Brain pericyte (primary cell): ENCODE data around the gene SH3RF3.

ENCODE experiments used
- DNase-seq: peaks from one replicate; pipeline ENCODE4 v3.0.0-alpha.2; 2012; ENCODE audit warnings: low read depth, low spot score

SH3RF3 gene

DNA sequence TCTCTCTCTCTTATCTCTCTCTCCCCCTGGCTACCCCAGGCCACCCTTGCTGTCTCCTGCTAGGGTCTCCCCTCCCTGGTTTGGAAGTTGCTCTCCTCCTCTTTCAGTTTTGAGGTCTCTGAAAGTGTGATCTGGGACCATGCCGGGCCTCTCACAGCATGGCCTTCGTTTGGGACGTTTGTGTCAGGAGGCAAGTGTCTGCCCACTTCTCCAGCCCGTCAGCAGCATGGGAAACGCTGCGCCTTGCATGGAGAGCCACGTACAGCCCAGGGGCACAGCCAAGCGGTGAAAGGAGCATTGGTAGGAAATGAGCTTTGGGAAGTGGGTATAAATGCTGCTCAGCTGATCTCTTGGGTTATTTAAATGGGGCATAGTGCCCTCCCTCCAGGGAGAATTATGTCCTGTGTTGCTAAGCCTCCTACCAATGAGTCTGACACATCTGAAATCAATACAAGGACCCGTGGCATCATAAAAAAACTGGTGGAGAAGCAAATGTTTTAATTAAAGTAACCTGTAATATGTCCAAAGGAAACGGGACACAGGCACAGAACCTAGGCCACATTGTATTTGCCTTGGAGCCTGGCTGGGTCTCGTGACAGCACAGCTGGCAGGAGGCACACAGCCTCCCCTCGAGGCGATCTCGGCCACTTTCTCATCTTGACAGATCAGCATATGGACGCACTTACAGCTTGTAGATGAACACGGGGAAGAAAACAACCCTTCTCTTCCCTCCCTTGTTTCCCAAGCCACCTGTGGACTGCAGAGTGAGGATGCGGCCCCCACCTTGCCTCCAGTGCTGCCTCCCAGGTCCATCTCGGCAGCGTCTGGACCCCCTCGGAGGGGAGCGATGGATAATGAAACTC, 72.7 kb downstream of the SH3RF3 start:
- no peak for DNase-seq

DNA sequence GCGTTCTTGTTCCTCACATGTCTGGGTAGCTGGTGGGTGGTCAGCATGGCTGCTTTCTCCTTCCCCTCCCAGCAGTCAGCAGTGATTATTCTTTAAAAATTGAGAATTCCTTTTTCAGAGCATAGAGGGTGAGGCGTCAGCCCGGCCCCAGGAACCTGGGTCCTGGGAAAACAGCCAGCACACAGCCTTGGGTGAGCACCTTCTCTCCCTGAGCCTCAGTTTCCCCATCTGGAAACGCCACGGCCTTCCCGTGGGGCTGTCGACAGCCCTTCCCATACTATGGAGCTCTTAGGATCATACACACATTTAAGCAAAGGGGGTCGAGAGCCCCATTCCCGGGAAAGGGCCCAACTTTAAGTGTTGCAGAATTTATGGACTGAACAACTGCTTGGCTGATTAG, 73.5 kb downstream of the SH3RF3 start:
- no peak for DNase-seq

DNA sequence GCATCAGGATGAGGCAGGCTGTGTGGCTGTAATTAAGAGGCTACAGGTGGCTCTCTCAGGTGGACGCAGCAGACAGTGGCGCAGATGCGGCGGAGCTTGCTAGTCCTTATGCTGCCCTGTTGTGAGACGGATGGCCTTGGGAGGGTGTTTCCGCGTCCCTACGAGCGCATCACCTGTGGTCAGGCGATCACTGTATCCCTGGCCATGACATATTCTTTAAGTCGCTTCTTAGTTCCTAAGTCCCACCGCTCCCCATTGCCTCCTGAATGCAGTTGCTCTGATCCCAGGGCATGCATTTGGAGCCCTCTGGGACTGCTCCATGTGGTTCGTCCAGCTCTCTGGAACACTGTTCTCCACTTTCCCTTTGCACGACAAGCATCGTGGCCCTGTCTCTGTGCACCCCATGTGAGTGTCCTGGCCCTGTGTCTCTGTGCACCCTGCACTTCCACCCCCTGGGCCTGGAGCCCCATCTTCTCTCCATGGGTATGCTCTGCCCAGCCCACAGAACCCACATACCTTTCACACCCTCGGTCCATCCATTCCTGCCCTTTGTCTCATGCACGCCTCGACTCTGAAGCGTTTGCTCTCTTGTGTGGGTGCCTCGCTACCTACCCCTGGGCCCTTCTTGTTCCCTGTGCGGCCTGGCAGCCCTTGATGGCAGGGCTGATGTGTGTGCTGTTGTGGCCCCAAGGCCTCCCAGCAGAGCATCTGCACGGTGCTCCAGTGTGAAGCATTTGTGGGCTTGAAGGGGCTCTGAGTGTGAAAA, 74.4 kb downstream of the SH3RF3 start:
- no peak for DNase-seq

DNA sequence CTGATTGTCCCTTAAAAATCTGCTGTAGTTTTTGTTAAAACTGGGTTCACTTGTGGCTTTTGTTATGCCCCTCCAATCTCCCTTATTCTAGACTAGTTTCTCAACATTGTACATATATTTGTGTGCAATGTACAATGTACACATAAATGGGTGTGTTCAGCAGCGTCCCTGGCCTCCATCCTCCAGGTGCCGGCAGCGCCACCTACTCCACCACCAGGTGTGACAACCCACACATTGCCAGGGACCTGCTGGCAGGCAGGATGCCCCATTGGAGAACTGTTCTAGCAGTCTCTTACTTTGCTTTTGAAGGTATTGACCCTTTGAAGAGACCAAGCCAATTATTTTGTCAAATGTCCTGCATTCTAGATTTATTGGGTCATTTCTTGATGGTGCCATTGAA, 75.4 kb downstream of the SH3RF3 start:
- DNase-seq, result no peak

DNA sequence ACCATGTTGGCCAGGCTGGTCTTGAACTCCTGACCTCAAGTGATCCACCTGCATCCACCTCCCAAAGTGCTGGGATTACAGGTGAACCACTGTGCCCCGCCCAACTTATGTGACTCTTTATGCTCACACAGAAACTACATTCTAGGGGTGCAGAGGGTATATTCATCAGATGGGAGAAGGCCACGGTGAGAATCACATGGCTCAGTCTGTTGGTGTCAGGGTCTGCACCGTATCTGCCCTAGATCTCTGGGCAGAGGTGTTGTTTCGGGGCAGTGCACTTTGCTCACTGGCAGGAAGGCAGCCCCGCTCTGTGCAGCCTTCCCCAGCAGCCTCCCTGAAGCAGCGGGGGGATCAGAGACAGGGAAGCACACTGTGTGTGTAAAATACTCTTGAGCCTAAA, 76.4 kb downstream of the SH3RF3 start:
- DNase-seq, result no peak

DNA sequence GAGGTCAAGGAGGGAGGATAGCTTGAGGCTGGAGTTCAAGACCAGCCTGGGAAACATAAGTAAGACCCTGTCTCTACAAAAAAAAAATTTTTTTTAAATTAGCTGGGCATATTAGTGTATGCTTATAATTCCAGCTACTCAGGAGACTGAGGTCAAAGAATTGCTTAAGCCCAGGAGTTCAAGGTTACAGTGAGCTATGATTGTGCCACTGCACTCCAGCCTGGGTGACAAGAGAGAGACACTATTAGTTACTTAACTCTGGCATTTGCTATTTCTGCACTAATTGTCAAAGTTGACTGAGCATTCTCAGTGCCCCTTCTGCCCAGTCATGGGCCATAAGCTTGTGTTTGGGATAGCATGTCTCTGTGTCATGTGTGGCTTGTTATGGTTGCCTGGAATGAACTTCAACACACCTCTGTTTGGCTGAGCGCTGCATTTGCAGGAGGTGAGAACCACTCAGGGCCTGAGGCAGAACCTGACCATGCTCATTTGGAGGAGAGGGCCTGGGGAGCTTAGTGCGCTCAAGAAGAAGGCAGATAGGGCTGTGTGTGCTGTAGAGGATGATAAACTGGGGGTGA, 77.7 kb downstream of the SH3RF3 start:
- no peak for DNase-seq

DNA sequence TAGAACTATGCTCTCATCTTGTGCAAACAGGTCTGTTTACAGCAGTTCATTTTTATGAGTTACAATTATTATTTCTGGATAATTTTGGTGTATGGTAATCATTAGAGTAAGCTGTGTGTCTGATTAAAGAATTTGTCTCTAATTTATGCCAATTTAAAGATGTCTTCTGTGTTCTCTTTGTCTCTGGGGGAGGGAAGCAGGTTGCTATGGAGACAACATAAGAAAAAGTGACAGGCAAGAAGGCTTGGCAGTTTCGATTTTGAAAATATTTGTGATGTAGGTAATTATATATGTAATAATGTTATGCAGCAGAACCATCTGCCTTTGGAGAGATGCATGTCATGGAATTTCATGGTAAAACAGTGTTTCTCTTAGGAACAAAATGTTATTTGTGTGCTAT, 78.2 kb downstream of the SH3RF3 start:
- DNase-seq, result no peak

DNA sequence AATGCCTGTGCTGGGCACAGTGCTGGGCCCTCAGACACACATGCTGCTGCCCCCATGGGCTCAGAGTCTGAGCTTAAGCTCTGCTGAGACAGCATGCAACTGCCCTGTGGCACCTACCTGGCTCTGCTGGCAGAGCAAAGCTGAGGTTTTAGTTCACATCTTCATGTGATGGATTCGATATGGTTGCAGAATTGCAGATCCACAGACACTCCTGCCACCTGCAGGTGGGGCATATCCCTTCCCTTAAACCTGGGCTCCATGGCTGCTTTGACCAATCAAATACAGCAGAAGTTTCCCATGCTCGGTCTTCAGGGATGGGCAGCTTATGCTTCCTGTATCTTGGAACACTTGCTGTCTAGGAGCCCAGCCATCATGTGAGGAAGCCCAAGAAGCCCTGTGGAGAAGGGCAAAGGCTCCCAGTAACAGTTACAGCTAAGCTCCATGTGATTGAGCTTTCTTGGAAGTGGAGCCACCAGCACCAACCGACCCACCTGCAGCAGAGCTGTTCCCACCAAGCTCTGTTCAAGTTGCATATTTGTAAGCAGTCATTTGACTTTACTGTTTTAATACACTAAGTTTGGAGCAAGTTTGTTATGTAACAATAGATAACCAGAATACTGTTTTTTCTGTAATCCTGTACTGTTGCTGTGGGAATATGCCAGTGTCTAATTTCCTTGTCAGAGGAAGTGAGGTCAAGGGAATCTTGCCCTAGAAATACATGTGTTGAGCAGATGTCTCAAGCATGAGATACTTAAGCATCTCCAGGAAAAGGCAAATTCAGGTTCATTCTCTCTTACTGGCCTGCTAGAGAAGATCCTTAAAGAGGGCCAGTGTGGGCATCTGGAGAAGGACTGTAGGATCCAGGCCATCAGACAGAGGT, 79.3 kb downstream of the SH3RF3 start:
- peak; percentile 64 for DNase-seq

DNA sequence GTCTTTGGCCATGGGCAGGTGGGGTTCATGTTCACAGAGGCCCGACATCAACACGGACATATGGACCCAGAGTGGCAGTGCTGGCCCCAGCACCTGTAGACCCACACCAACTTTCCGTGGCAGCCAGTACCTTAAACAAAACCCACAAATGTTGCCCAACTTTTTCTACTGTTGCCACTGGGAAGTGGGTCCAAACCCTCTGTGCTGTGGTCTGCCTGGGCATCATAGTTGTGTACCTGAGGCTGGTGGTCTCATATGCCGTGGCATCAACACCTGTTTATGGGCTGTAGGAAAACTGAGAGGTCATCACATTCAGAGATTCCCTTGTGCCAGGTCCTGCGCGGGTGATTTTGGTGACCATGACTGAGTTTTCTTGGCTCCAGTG, 79.9 kb downstream of the SH3RF3 start:
- DNase-seq, result no peak

DNA sequence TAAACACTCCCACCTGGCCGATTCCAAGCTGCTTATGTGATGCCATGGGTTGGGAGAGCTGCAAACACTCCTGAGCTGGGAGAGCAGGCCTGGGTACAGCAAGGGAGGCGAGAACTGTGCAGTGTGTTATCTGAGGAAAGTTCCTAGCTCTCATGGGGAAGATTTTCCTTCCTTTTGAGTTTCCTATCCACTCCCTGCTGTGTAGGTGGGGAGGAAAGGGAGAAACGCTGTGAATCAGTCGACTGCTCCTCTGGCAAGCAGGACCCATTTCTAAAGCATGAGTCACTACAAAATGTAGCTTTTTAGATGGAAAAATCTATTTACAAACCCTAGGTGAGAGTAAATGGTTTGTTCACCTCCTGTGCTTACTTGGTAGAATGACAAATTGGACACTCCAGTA, 80.4 kb downstream of the SH3RF3 start:
- DNase-seq, result no peak

DNA sequence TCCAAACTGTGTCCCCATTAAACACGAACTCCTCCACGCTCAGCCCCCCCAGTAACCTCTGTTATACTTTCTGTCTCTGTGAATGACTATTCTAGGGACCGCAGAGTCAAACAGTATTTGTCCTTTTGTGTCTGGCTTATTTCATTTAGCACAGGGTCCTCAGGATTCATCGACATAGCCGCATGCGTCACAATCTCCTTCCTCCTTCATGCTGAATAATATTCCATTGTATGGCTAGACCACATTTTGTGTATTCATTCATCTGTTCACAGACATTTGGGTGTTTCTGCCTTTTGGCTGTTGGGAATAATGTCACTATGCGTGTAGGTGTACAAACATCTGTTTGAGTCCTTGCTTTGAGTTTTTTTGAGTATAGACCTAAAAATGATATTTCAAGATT, 80.9 kb downstream of the SH3RF3 start:
- no peak for DNase-seq

DNA sequence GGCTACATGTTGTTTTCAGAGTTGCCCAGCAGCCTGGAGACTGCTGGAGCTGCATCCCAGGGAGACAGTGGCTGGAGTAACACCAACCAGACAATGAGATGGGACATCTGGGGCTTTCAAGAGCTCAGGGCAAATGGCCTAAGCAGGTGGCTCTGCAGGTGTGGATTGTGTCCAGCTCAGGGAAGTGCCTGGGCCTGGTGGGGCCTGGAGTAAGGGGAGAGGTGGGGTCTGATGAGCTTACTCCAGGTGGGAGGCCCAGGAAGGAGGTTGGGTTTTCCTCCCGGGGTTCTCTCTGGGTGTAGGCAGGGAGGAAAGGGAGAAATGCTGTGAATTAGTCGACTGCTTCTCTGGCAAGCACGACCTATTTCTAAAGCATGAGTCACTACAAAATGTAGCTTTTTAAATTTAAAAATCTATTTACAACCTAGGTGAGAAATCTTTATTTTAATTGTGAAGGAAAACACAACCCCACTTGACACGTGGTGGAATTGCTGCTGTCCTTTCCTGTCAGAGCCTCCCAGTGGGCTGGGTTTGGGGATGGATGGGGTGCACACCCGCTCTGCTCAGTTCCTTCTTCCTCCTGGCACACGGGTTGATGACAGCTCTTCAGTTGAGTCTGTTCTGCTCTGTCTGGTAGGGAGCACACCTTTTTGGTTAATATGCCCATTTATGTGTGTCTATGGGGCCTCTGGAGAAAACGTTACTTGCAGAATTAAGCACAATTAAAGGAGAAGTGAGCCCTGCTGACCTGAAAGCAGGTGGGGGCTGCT, 81.6 kb downstream of the SH3RF3 start:
- no peak for DNase-seq

DNA sequence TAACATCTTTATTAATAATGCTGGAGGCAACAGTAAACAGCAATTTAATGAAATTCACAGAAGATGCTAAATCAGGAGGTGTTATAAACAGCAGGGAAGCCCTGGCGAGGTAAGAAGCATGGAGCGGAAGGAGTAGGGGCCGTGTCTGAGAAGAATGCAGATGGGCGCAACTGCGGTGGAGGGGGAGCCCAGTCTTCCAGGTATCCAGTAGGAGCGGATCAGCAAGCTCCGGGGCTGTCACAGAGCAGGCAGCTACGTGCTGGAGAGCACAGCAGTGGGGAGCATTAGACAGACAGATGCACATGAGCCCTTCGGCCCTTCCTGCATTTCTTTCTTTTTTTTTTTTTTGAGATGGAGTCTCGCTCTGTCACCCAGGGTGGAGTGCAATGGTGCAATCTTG, 82.3 kb downstream of the SH3RF3 start:
- DNase-seq, result no peak

DNA sequence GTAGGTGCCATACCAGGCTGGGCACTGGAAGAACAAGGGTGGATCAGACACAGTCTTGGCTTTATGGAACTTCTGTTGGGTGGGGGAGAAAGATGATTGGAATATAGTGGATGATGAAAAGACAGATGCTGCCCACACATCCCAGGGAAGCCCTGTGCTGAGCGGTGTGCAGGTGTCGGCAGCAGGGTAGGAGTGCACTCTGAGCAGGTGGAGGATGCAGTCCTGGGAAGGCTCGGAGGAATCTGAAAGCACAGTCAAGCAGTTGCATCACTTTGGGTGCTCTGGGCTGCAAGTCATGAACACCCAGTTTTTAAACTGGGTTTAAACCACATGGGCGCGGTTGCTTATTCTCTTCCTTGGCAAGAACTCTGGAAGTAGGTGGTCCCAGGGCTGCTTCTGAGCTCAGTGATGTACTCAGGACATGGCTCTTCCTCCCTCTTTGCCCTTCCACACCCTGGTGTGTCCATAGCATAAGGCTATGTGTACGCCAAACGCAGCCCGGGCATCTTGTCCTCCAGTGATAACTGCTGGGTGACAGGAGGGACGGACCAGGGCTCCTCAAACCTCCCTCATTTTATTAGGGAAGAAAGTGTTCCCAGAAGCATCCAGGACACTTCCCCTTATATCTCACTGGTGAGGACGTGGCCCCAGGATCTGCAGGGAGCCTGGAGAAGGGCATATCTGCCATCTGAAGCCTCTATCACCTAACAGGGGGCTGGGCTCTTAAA, 84.0 kb downstream of the SH3RF3 start:
- DNase-seq, result no peak

DNA sequence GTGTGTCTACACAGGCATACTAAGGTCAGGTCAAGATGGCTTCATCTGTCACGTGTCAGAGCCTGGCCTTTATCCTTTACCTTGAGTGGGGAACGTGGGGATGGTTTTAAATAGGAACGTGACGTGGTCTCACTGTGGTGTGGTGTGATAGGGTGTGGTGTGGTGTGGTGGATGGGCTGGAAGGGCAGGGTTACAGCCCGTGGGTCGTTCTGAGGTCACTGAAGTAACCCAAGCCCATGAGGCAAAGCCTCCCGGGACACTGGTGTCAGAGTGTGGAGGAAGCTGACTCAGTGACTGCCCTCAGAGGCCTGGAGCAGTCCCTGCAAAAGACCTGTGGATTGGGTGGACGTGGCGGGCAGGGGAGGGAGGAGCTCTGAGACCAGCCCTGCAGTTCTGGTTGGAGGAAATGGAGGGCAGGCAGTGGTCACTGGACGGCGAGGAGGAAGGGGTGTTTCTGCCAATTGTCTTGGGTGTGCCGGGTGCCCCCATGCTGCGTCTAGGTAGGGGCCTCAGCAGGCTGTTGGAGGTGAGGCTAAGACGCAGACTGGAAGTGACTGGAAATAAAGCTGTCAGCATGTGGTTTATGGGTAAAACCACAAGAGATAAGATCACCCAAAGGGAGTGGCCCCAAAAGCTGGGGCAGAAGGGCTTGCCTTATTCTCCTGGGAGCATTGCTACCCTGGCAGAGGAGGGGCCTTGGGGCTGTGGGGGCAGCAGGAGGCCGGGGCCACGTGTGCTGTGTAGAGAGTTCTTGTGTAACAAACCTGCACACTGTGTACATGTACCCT, 84.8 kb downstream of the SH3RF3 start:
- DNase-seq, result no peak

DNA sequence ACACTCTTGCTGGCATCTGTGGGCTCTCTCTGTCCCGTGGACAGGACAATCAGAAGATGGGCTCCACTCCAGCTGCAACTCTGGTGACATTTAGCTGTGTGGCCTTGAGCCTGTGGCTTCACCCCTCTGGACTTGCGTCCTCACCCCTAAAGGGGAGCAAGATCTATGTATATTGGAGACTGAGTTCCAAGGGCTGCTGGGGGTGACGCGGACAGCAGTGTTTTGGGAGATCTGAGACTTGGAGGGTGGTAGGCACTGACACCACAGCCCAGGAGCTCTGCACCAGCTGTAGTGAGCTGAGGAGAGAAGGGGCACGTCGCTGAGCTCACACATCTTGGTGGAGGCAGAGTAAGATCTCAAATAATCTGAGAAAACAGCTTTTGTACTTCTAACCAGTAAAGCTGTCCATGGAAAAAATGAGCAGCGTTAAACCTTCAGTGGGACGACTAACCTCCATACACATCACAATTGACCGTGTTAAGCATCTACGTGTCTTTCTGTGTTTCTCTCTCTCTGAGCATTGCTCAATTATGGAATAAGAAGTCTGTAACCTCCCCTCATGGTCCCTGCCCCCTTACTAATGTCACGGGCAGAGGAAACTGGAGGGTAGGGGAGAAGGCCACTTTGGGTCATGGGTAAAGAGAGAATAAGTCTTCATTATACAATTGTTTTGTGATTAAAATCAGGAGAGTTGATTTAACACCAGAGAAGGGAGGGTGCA, 85.8 kb downstream of the SH3RF3 start:
- DNase-seq, result no peak

DNA sequence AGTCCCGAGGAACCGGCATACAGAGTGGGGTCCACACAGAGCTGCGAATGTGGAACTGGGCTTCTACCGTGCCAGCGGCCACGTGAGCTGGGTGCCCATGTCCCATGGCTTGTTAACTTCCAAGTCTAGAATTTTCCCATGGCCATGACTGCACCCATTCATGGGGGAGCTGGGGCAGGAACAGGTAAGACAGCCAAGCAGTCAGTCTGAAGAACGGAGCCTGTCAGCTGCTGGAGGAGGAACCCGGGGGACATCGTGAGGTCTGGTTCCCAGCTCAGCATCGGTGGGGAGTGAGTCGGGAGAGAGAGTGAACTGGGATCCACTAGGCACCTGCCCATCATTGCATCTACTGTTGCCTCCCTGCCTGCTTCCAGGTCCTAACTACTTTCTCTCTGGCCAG, 86.9 kb downstream of the SH3RF3 start:
- DNase-seq, result no peak

DNA sequence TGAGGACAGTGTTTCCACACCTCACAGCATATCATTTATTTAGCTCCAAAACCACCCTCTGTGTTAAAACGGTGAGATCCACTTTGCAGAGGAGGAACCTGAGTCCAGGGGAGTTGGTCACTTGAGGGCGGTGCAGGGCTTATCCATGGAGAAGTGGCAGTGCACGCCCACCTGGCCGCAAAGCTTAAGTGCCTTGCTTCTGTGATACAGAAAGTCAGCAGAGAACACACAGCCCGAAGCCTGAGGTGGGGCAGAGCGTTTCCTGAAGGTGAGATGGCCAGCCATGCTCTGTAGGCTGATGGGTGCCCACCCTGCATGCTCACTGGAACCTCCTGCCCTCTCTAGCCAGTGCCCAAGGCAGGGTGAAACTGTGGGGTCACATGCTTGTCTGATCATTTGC, 87.3 kb downstream of the SH3RF3 start:
- DNase-seq, result no peak
